HG02571 (cell line): ENCODE measurements around the gene NLE1.
"Not testable (repeated sequence)": the region's sequence is repeated elsewhere in the genome, so short reads cannot be mapped to it uniquely, and the experiment has no call there.

ENCODE experiments used
- ATAC-seq: cut with Tn5 transposase; IDR thresholded peaks from one replicate; pipeline ENCODE4 v1.9.1; 2021; ENCODE audit warnings: mild to moderate bottlenecking, moderate library complexity; ENCODE audit not compliant: unreplicated experiment

The NLE1 gene

GRCh38 chr17:35163886-35164285, 21.8 kb upstream of the NLE1 start:
- ATAC-seq: no peak

- ATAC-seq: no peak
Observed at GRCh38 chr17:35162755-35163154, 20.7 kb upstream of the NLE1 start.

- ATAC-seq: no peak
Observed at GRCh38 chr17:35161281-35161761, 19.2 kb upstream of the NLE1 start.

- ATAC-seq: no peak
Observed at GRCh38 chr17:35160354-35161201, 18.5 kb upstream of the NLE1 start.

- ATAC-seq: no peak
Observed at GRCh38 chr17:35159940-35160339, 17.8 kb upstream of the NLE1 start.

GRCh38 chr17:35155246-35155645, 13.1 kb upstream of the NLE1 start:
- no peak for ATAC-seq

- ATAC-seq: no peak
Observed at GRCh38 chr17:35154196-35155165, 12.4 kb upstream of the NLE1 start.

GRCh38 chr17:35152421-35153140, 10.5 kb upstream of the NLE1 start:
- no peak for ATAC-seq

GRCh38 chr17:35151080-35151479, 9.0 kb upstream of the NLE1 start:
- not testable (repeated sequence) for ATAC-seq

GRCh38 chr17:35149941-35150340, 7.8 kb upstream of the NLE1 start:
- no peak for ATAC-seq

GRCh38 chr17:35148144-35148543, 6.0 kb upstream of the NLE1 start:
- ATAC-seq: no peak

- ATAC-seq: no peak
Observed at GRCh38 chr17:35147375-35147905, 5.3 kb upstream of the NLE1 start, which contains the start of gene UNC45B. TSS of gene UNC45B (plus strand) at chr17:35147817. CDS start at chr17:35148264, 447 bp downstream.

- ATAC-seq: no peak
Observed at GRCh38 chr17:35146214-35146833, 4.2 kb upstream of the NLE1 start.

- no peak for ATAC-seq
Observed at GRCh38 chr17:35144840-35145239, 2.7 kb upstream of the NLE1 start.

- no peak for ATAC-seq
Observed at GRCh38 chr17:35142467-35142796, 329 bp upstream of the NLE1 start.

GRCh38 chr17:35138218-35138617, 3.9 kb downstream of the NLE1 start:
- no peak for ATAC-seq

GRCh38 chr17:35135322-35135721, 6.8 kb downstream of the NLE1 start:
- ATAC-seq: no peak

- ATAC-seq: no peak
Observed at GRCh38 chr17:35132816-35133550, 9.1 kb downstream of the NLE1 start.

- no peak for ATAC-seq
Observed at GRCh38 chr17:35132099-35132498, 10.0 kb downstream of the NLE1 start.

GRCh38 chr17:35130392-35130791, 11.7 kb downstream of the NLE1 start:
- ATAC-seq: no peak
